HepG2 (cell line): ENCODE results near the gene EIF6.

Experiments used
- BRD4 ChIP-seq: sonication (generic); formaldehyde crosslinking; IDR thresholded peaks from 2 replicates; pipeline ENCODE4 v1.4.0; 2020; ENCODE audit warnings: missing genetic modification reagents
- PHF8 ChIP-seq: sonication (generic); formaldehyde crosslinking; IDR thresholded peaks from 2 replicates; pipeline ENCODE4 v1.5.0; 2020; ENCODE audit warnings: missing genetic modification reagents
- POLR2A ChIP-seq, 2 experiments: IDR thresholded peaks; 2 replicates each; pipeline ENCODE4 v1.6.1; 2011; ENCODE audit warnings: low read depth in 2 of 2, low read length in 2 of 2, mild to moderate bottlenecking in 1 of 2, moderate library complexity in 1 of 2; ENCODE audit not compliant: insufficient read depth in 1 of 2
- TF ChIP-seq, protein P1 (sequence below), 2 experiments: sonication (generic) in 1 of 2; formaldehyde crosslinking in 1 of 2; IDR thresholded peaks; 2 replicates each; pipeline versions ENCODE4 v1.4.0 to v1.6.1; 2018 to 2020; ENCODE audit warnings: missing genetic modification reagents in 2 of 2, borderline replicate concordance in 1 of 2, low read depth in 1 of 2, mild to moderate bottlenecking in 1 of 2, missing biosample characterization in 1 of 2
- TF ChIP-seq, protein P2 (sequence below): sonication (generic); formaldehyde crosslinking; IDR thresholded peaks from 2 replicates; pipeline ENCODE4 v1.5.0; 2020; ENCODE audit warnings: mild to moderate bottlenecking, missing genetic modification reagents, moderate library complexity
- TF ChIP-seq, protein P3 (sequence below): sonication (generic); formaldehyde crosslinking; IDR thresholded peaks from 2 replicates; pipeline ENCODE4 v1.4.0; 2020; ENCODE audit warnings: mild to moderate bottlenecking, missing genetic modification reagents
- TF ChIP-seq, protein P4 (sequence below): sonication (generic); formaldehyde crosslinking; IDR thresholded peaks from 2 replicates; pipeline ENCODE4 v1.4.0; 2020; ENCODE audit warnings: missing genetic modification reagents, low read depth, mild to moderate bottlenecking, borderline replicate concordance

GRCh38 chr20:35240083-35240810 is 44.3 kb downstream of the EIF6 start:
- TF ChIP-seq POLR2A (IDR thresholded peaks at IDR 0.05; ENCODE audit: insufficient read depth in 1 of 2, low read depth in 2 of 2, low read length in 2 of 2) (no peak), BRD4 (no peak), PHF8 (CRISPR knock-in tag) (no peak)
- TF ChIP-seq, protein P1, sequence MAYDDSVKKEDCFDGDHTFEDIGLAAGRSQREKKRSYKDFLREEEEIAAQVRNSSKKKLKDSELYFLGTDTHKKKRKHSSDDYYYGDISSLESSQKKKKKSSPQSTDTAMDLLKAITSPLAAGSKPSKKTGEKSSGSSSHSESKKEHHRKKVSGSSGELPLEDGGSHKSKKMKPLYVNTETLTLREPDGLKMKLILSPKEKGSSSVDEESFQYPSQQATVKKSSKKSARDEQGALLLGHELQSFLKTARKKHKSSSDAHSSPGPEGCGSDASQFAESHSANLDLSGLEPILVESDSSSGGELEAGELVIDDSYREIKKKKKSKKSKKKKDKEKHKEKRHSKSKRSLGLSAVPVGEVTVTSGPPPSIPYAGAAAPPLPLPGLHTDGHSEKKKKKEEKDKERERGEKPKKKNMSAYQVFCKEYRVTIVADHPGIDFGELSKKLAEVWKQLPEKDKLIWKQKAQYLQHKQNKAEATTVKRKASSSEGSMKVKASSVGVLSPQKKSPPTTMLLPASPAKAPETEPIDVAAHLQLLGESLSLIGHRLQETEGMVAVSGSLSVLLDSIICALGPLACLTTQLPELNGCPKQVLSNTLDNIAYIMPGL (CRISPR knock-in tag; IDR thresholded peaks at IDR 0.05; ENCODE audit: borderline replicate concordance in 1 of 2, low read depth in 1 of 2), result no peak
- TF ChIP-seq, protein P2, sequence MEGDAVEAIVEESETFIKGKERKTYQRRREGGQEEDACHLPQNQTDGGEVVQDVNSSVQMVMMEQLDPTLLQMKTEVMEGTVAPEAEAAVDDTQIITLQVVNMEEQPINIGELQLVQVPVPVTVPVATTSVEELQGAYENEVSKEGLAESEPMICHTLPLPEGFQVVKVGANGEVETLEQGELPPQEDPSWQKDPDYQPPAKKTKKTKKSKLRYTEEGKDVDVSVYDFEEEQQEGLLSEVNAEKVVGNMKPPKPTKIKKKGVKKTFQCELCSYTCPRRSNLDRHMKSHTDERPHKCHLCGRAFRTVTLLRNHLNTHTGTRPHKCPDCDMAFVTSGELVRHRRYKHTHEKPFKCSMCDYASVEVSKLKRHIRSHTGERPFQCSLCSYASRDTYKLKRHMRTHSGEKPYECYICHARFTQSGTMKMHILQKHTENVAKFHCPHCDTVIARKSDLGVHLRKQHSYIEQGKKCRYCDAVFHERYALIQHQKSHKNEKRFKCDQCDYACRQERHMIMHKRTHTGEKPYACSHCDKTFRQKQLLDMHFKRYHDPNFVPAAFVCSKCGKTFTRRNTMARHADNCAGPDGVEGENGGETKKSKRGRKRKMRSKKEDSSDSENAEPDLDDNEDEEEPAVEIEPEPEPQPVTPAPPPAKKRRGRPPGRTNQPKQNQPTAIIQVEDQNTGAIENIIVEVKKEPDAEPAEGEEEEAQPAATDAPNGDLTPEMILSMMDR, result no peak
- TF ChIP-seq, protein P3, sequence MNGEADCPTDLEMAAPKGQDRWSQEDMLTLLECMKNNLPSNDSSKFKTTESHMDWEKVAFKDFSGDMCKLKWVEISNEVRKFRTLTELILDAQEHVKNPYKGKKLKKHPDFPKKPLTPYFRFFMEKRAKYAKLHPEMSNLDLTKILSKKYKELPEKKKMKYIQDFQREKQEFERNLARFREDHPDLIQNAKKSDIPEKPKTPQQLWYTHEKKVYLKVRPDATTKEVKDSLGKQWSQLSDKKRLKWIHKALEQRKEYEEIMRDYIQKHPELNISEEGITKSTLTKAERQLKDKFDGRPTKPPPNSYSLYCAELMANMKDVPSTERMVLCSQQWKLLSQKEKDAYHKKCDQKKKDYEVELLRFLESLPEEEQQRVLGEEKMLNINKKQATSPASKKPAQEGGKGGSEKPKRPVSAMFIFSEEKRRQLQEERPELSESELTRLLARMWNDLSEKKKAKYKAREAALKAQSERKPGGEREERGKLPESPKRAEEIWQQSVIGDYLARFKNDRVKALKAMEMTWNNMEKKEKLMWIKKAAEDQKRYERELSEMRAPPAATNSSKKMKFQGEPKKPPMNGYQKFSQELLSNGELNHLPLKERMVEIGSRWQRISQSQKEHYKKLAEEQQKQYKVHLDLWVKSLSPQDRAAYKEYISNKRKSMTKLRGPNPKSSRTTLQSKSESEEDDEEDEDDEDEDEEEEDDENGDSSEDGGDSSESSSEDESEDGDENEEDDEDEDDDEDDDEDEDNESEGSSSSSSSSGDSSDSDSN, result no peak
- TF ChIP-seq, protein P4, sequence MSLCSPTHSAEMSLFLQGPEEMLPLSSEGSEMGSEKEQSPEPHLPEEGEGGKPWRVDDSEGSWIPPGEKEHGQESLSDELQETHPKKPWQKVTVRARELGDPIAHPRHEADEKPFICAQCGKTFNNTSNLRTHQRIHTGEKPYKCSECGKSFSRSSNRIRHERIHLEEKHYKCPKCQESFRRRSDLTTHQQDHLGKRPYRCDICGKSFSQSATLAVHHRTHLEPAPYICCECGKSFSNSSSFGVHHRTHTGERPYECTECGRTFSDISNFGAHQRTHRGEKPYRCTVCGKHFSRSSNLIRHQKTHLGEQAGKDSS (CRISPR knock-in tag), result no peak
